GM12878 (cell line): Measurements from ENCODE around the gene TMEM178A. TPM values are rescaled to one million over a fixed set of nuclear protein-coding genes. Genes with fewer than 3 reads are reported as not detected.

Source experiments
- ATAC-seq: fragments of 200-7000 bp; cut with Tn5 transposase; 3 replicates; pipeline ENCODE4 v1.9.1; 2020; ENCODE audit warnings: mild to moderate bottlenecking, moderate library complexity
- BruUV-seq: library from RNA; stranded (reverse); fragments of 400-500 nt; replicated peaks from 2 replicates; lab custom pipeline; 2021; lab: Mats Ljungman, UMichigan
- CTCF ChIA-PET: fragments of 300-600 bp; sonication (Branson Sonifier 250); formaldehyde crosslinking; extraction: SDS; loops from one replicate; lab custom pipeline; 2021; ENCODE audit warnings: inconsistent platforms; lab: Yijun Ruan, JAX
- POLR2A ChIA-PET: fragments of 350-600 bp; formaldehyde crosslinking; extraction: SDS; loops from one replicate; lab custom pipeline; 2021; ENCODE audit warnings: inconsistent platforms; lab: Charles Lee
- RAD21 ChIA-PET: fragments of 300-600 bp; sonication (Branson Sonifier 250); formaldehyde crosslinking; loops from one replicate; lab custom pipeline; 2023; ENCODE audit warnings: antibody characterized with exemption; ENCODE audit not compliant: unreplicated experiment; lab: Charles Lee
- SMC1A ChIA-PET: fragments of 300-600 bp; sonication (Branson Sonifier 250); formaldehyde crosslinking; loops from one replicate; lab custom pipeline; 2023; ENCODE audit not compliant: unreplicated experiment, uncharacterized antibody; lab: Charles Lee
- DNase-seq: peaks from one replicate; pipeline ENCODE4 v3.0.0-alpha.2; 2011; ENCODE audit warnings: low read depth, low spot score
- FAIRE-seq: peaks from 3 replicates; lab custom pipeline; 2011; peaks lifted over from hg19 to GRCh38; lab: Jason Lieb, UNC
- H2AFZ ChIP-seq: 2 replicates; pipeline ENCODE4 v1.6.0; 2011; ENCODE audit warnings: low read depth, low read length, control low read depth; ENCODE audit not compliant: control insufficient read depth
- H3K27ac ChIP-seq: 2 replicates; pipeline ENCODE4 v1.5.1; 2011; ENCODE audit warnings: control low read depth; ENCODE audit not compliant: control insufficient read depth, insufficient read depth
- H3K27me3 ChIP-seq, 2 experiments: replicated peaks in 1 of 2; 2 replicates each; pipeline versions ENCODE4 v1.6.0 to v1.6.1; 2011; ENCODE audit warnings: low read length in 1 of 2; ENCODE audit not compliant: control insufficient read depth in 2 of 2, insufficient read depth in 2 of 2
- H3K36me3 ChIP-seq, 2 experiments: 2 replicates each; pipeline ENCODE4 v1.5.1; 2011; ENCODE audit warnings: low read length in 1 of 2; ENCODE audit not compliant: control insufficient read depth in 2 of 2, insufficient read depth in 2 of 2
- H3K4me1 ChIP-seq: 2 replicates; pipeline ENCODE4 v1.6.1; 2011; ENCODE audit warnings: mild to moderate bottlenecking, low read length, moderate library complexity, mixed read lengths; ENCODE audit not compliant: control insufficient read depth, insufficient read depth
- H3K4me2 ChIP-seq: 2 replicates; pipeline ENCODE4 v1.6.0; 2011; ENCODE audit warnings: control low read depth; ENCODE audit not compliant: control insufficient read depth, insufficient read depth
- H3K4me3 ChIP-seq: fragments of 200-600 bp; sonication (generic); 2 replicates; pipeline ENCODE4 v1.5.1; 2016
- H3K79me2 ChIP-seq: 2 replicates; pipeline ENCODE4 v1.6.0; 2011; ENCODE audit warnings: low read length; ENCODE audit not compliant: control insufficient read depth, insufficient read depth
- H3K9ac ChIP-seq: 2 replicates; pipeline ENCODE4 v1.8.0; 2011; ENCODE audit warnings: low read length, control low read depth, mixed read lengths; ENCODE audit not compliant: control insufficient read depth, insufficient read depth
- H3K9me3 ChIP-seq: replicated peaks from 3 replicates; pipeline ENCODE4 v1.5.1; 2011; ENCODE audit warnings: mild to moderate bottlenecking, low read length; ENCODE audit not compliant: control insufficient read depth, insufficient read depth
- H4K20me1 ChIP-seq: 2 replicates; pipeline ENCODE4 v1.6.0; 2011; ENCODE audit not compliant: control insufficient read depth, insufficient read depth
- MTA3 ChIP-seq: IDR thresholded peaks from 2 replicates; pipeline ENCODE4 v1.6.1; 2012; ENCODE audit warnings: low read length, inconsistent platforms, borderline replicate concordance
- RB1 ChIP-seq: fragments of 450-650 bp; formaldehyde crosslinking; IDR thresholded peaks from 2 replicates; pipeline ENCODE4 v1.6.1; 2017; ENCODE audit warnings: mild to moderate bottlenecking, borderline replicate concordance
- ZBED1 ChIP-seq: IDR thresholded peaks from 2 replicates; pipeline ENCODE4 v1.6.1; 2016; ENCODE audit warnings: borderline replicate concordance
- WGBS: methylation state at CpG from one replicate; pipeline ENCODE4 v1.1.6; 2016; ENCODE audit warnings: low lambda C conversion rate; ENCODE audit not compliant: insufficient replicate concordance, insufficient coverage; ENCODE audit errors: missing lambda C conversion rate; 5-methylcytosine and 5-hydroxymethylcytosine counted together
- in situ Hi-C: fragments of 300-500 bp; cut with MboI; formaldehyde crosslinking; loops from 9 replicates; pipeline ENCODE4 v1.14.3; 2018; ENCODE audit warnings: mixed read lengths
- intact Hi-C: fragments of 100-400 bp; cut with micrococcal nuclease; formaldehyde crosslinking; loops from one replicate; pipeline ENCODE4 v1.14.2; 2022; ENCODE audit not compliant: unreplicated experiment
- polyA plus RNA-seq, 11 experiments: library from polyadenylated mRNA; depleted of rRNA in 4 of 11; unstranded in 6 of 11; stranded (reverse) in 5 of 11; fragments of >200 nt; fragmentation: Nextera tagmentation in 4 of 11; fragmentation: Illumina TruSeq in 1 of 11; extraction: Ambion mirVana in 4 of 11; extraction: Trizol in 1 of 11; gene quantifications; 1 replicate in 1 of 11; 2 replicates in 10 of 11; pipeline versions ENCODE4 v1.2.1 to v1.2.3, GENCODE V29; 2011 to 2016; ENCODE audit warnings: inconsistent platforms in 2 of 11, missing spikeins in 2 of 11, low read depth in 1 of 11
- total RNA-seq, 4 experiments: library from RNA; depleted of rRNA in 3 of 4; stranded (reverse); fragments of >200 nt in 3 of 4; fragmentation: Illumina TruSeq in 1 of 4; extraction: Trizol in 1 of 4; gene quantifications; 2 replicates each; pipeline versions ENCODE4 v1.2.1 to v1.2.3, GENCODE V29; 2013 to 2021
- TF ChIP-seq, protein P1 (sequence below): fragments of 150-350 bp; IDR thresholded peaks from 2 replicates; pipeline ENCODE4 v1.6.1; 2014; ENCODE audit warnings: mild to moderate bottlenecking, low read depth, low read length
- TF ChIP-seq, protein P2 (sequence below): IDR thresholded peaks from 2 replicates; pipeline ENCODE4 v1.6.1; 2011; ENCODE audit warnings: borderline replicate concordance, low read depth, mild to moderate bottlenecking, moderate library complexity, mixed read lengths, low read length; ENCODE audit not compliant: insufficient read depth; ENCODE audit errors: extremely low read length

Gene TMEM178A
- total and polyA plus RNA-seq, 10 of the 15 experiments (the other 5 are each of a cell fraction or from before 2014, with no cell fraction given), result not detected

- no peaks in the 10 kb centered on the region for H3K79me2 ChIP-seq
- no peak overlapping the region for H3K4me2 ChIP-seq
- BruUV-seq, result no TSS peak
- CTCF ChIA-PET, result interaction anchor here (6.4 kb wide), 1 partner anchor 12 kb away, joined by 63 read pairs; no protein-coding TSS in a partner anchor
- SMC1A ChIA-PET, result interaction anchor here (0.9 to 4.3 kb wide), 3 partner anchors 12 to 362 kb away, joined by 4 to 10 read pairs (median 5); no protein-coding TSS in a partner anchor
- H3K9ac ChIP-seq, result no peak overlapping the region
- 100% methylated on average over 1 of the region's 1 CpG for whole genome bisulfite sequencing
- no peak overlapping the region for H3K4me3 ChIP-seq
- no peaks in the 10 kb centered on the region for H4K20me1 ChIP-seq
- RAD21 ChIA-PET, result no interaction called here
- H3K4me1 ChIP-seq, result no peaks in the 10 kb centered on the region
- TF ChIP-seq RB1, result no peak
- TF ChIP-seq, protein P1, sequence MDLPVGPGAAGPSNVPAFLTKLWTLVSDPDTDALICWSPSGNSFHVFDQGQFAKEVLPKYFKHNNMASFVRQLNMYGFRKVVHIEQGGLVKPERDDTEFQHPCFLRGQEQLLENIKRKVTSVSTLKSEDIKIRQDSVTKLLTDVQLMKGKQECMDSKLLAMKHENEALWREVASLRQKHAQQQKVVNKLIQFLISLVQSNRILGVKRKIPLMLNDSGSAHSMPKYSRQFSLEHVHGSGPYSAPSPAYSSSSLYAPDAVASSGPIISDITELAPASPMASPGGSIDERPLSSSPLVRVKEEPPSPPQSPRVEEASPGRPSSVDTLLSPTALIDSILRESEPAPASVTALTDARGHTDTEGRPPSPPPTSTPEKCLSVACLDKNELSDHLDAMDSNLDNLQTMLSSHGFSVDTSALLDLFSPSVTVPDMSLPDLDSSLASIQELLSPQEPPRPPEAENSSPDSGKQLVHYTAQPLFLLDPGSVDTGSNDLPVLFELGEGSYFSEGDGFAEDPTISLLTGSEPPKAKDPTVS, result no peak
- no peak for TF ChIP-seq ZBED1
- no peak for TF ChIP-seq MTA3
- TF ChIP-seq, protein P2, sequence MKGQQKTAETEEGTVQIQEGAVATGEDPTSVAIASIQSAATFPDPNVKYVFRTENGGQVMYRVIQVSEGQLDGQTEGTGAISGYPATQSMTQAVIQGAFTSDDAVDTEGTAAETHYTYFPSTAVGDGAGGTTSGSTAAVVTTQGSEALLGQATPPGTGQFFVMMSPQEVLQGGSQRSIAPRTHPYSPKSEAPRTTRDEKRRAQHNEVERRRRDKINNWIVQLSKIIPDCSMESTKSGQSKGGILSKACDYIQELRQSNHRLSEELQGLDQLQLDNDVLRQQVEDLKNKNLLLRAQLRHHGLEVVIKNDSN, result no peak
- TF ChIP-seq, all 136 proteins: peak for 0
- no peak overlapping the region for H3K27ac ChIP-seq
- in situ Hi-C loops (loop anchor here (25.0 kb wide), 1 partner anchor 680 kb away; no protein-coding TSS in a partner anchor), intact Hi-C loops (no loop called here)
- H3K36me3 ChIP-seq, result peaks cover 0 to 16% of the 10 kb centered on the region in 2 experiments; a peak in 2 of 4 replicates
- H3K9me3 ChIP-seq, result no peaks in the 10 kb centered on the region
- H2AFZ ChIP-seq, result no peak overlapping the region
- ATAC-seq (no peak), FAIRE-seq (no peak), DNase-seq (no peak)
- POLR2A ChIA-PET, result no interaction called here
- no peaks in the 10 kb centered on the region for H3K27me3 ChIP-seq
Observed at GRCh38 chr2:39741871-39742270, 76.2 kb downstream of the TMEM178A start.
